ENCODE data around the gene FAM174C. TPM values are rescaled to one million over a fixed set of nuclear protein-coding genes. Genes with fewer than 3 reads are reported as not detected.
A peak's percentile ranks its signal among the peaks of the same experiment; 100 is the strongest.

FAM174C gene
- total RNA-seq, 1 experiment from 2014 or later = 77.1 TPM

- no peak for DNase-seq (ENCODE audit: low read depth, low spot score)
- peak overlapping the region; percentile 87 to 89 for H3K4me3 ChIP-seq (replicated peaks in 1 of 2; ENCODE audit: low read depth in 1 of 2, low read length in 2 of 2)
- H3K27me3 ChIP-seq (ENCODE audit: insufficient read depth, low read length) = no peaks in the 10 kb centered on the region
- H3K79me2 ChIP-seq (ENCODE audit: insufficient read depth, low read length) = peaks cover 56% of the 10 kb centered on the region
- no peak for ATAC-seq
- peaks cover 52 to 70% of the 10 kb centered on the region in 2 experiments for H3K4me1 ChIP-seq (ENCODE audit: control insufficient read depth in 1 of 2, insufficient read depth in 2 of 2, low read length in 2 of 2)
- H3K36me3 ChIP-seq (ENCODE audit: control insufficient read depth in 1 of 2, insufficient read depth in 2 of 2, low read length in 2 of 2) = peaks cover 0 to 16% of the 10 kb centered on the region in 2 experiments; a peak in 1 of 4 replicates
- no peak for TF ChIP-seq ELF1 (IDR thresholded peaks at IDR 0.05; ENCODE audit: borderline replicate concordance, low read depth)
- no peak for TF ChIP-seq ZBTB33 (IDR thresholded peaks at IDR 0.05; ENCODE audit: extremely low read depth, insufficient replicate concordance, low read length)
- no peak for TF ChIP-seq EZH2 (IDR thresholded peaks at IDR 0.05)
- no peak for TF ChIP-seq FOSL1 (IDR thresholded peaks at IDR 0.05; ENCODE audit: low read depth)
- TF ChIP-seq CBX3 (IDR thresholded peaks at IDR 0.05; ENCODE audit: low read depth) = no peak
- no peak for TF ChIP-seq CEBPB (IDR thresholded peaks at IDR 0.05; ENCODE audit: low read depth)
- TF ChIP-seq EGR1 (IDR thresholded peaks at IDR 0.05; ENCODE audit: low read depth) = no peak
- no peak for TF ChIP-seq REST (IDR thresholded peaks at IDR 0.05; ENCODE audit: low read depth)
- TF ChIP-seq ZFX (IDR thresholded peaks at IDR 0.05) = no peak
- no peak for TF ChIP-seq MAX (IDR thresholded peaks at IDR 0.05)
- TF ChIP-seq TCF7L2 (IDR thresholded peaks at IDR 0.05; ENCODE audit: borderline replicate concordance, extremely low read depth, insufficient read depth, insufficient read length) = no peak
- no peak for TF ChIP-seq POLR2A (IDR thresholded peaks at IDR 0.05; ENCODE audit: borderline replicate concordance, extremely low read depth, insufficient read depth, insufficient read length)
- H3K9me3 ChIP-seq (ENCODE audit: control insufficient read depth in 1 of 2, insufficient read depth in 1 of 2, low read depth in 1 of 2, low read length in 2 of 2) = no peaks in the 10 kb centered on the region
- H3K9me2 ChIP-seq (ENCODE audit: insufficient read depth) = no peaks in the 10 kb centered on the region
- peak overlapping the region; percentile 98 for H3K4me2 ChIP-seq (ENCODE audit: low read length)
- peak overlapping the region; percentile 99 for H3K9ac ChIP-seq (ENCODE audit: low read length)
- ChIA-PET POLR2A (interaction anchor here (0.7 to 1.9 kb wide), 4 partner anchors 25 to 34 kb away, joined by 3 to 20 read pairs (median 4); partner anchors contain the start of genes CIRBP and FAM174C), CTCF (interaction anchor here (0.6 to 2.3 kb wide), 9 partner anchors 15 to 564 kb away, joined by 3 to 15 read pairs (median 4); partner anchors contain the start of gene CNN2), RAD21 (ENCODE audit: low non-redundant PET in 1 of 2, low total read pairs in 2 of 2, uncharacterized antibody in 2 of 2, unreplicated experiment in 2 of 2) (interaction anchor here in 1 of 2 experiments (1.6 kb wide), 1 partner anchor 25 kb away, joined by 5 read pairs; no protein-coding TSS in a partner anchor)
- BruUV-seq (replicated peaks) = no TSS peak
- intact Hi-C loops (cut with micrococcal nuclease) = loop anchor here (5.0 to 10.0 kb wide), 3 partner anchors 139 to 446 kb away; partner anchors contain the start of genes CNN2, GPX4, PTBP1 and RNU6-2
- peaks cover 13% of the 10 kb centered on the region; the same call in 1 of the 2 replicates for H4K20me1 ChIP-seq (ENCODE audit: insufficient read depth)
- H2AFZ ChIP-seq (ENCODE audit: low read depth, low read length, poor library complexity, severe bottlenecking) = no peak overlapping the region
- H3K27ac ChIP-seq (ENCODE audit: low read depth, low read length) = peak overlapping the region; percentile 100
Measured at GRCh38 chr19:1240925-1241324, 34.4 kb upstream of the FAM174C start.
